GM18507 (cell line): ENCODE data around the gene MTARC2.
"Not testable (repeated sequence)": the region's sequence is repeated elsewhere in the genome, so short reads cannot be mapped to it uniquely, and the experiment has no call there.

ENCODE experiments used
- DNase-seq: peaks from one replicate; pipeline ENCODE4 v3.0.0; 2011; ENCODE audit warnings: low read depth; ENCODE audit not compliant: insufficient read length; ENCODE audit errors: extremely low spot score
- FAIRE-seq: peaks from 2 replicates; lab custom pipeline; 2011; peaks lifted over from hg19 to GRCh38; lab: Jason Lieb, UNC

The MTARC2 gene

DNA sequence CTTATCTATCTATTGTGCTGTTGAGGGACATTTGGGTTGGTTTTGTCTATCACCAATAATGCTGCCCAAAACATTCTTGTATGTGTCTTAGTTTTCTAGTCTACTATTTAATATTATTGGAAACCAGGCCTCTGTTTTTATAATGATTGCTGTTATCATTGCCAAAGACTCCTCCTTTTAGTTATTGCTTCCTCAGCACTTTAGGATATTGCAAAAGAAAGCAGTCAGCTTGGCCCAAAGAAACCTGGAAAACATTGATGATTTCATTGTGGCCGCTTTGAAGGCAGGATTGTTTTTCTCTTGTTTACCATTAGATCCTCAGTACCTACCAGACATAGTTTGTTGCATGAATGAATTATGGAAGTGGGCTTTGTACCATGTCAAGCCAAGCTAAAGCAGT, 20.6 kb upstream of the MTARC2 start:
- DNase-seq (no peak), FAIRE-seq (no peak)

GRCh38 chr1:220730486-220730885, 17.6 kb upstream of the MTARC2 start:
- FAIRE-seq: no peak
- no peak for DNase-seq

DNA sequence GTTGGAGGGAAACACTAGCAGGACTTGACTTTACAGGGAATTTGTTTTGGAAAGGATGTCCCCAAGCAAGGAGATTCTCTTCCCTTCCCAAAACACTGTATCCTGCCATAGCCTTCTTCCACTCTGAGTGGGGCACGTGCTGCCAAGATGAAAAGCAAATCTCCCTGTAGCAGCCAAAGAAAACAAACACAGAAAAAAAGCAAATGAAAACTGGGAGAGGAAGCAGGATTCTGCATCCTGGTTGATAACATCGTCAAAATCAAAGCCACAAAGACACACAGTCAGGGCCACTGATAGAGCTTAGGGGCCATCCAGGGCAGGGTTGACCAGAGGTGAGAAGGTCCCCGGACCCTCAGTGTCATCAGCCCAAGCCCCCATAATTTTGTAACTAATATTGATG, 16.0 kb upstream of the MTARC2 start:
- no peak for FAIRE-seq
- DNase-seq: no peak

DNA sequence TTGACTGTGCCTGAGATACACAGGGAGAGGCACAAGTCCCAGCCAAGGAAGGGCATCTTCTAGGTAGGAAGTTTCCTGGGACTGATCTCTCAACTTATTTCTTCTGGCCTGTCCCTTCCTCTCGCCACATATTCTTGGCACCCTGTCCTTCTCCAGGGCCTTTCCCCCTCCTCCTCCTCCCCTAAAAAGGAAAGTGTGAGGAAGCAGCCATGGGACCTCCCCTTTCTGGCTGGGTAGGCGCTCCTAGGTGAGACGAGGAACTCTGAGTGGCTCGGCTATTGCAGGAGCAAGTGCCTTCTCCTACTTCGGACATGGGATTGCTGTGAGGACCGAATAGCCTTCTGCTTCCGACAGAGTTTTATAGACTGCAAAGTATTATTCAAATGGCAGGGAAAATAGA, 15.5 kb upstream of the MTARC2 start:
- DNase-seq: no peak
- FAIRE-seq: no peak

DNA sequence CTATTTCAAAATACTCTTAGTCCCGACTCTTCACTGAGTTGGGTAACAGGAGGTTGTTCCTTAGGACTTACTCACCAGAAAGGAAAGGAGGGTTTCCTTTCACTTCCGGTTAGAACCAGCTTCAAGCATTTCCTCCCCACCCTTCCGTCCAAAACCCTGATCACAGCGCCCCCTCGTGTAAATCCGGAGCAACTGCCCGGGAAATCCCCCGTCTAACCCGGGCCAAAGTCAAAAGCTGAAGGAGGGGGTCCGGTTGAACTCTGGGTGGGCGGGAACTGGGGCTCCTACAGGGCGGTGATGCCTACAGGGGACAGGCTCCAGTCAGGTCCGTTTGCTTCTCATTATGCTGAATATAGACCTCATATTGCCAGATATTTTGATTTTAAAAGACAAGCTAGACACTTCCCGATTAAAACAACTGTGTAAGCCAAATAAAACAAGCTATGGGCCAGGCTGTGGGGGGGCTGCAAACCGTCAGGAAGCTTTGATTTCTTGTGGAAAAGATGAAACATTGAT, 15.0 kb upstream of the MTARC2 start:
- DNase-seq: peak; percentile 37
- FAIRE-seq: peak; percentile 92

DNA sequence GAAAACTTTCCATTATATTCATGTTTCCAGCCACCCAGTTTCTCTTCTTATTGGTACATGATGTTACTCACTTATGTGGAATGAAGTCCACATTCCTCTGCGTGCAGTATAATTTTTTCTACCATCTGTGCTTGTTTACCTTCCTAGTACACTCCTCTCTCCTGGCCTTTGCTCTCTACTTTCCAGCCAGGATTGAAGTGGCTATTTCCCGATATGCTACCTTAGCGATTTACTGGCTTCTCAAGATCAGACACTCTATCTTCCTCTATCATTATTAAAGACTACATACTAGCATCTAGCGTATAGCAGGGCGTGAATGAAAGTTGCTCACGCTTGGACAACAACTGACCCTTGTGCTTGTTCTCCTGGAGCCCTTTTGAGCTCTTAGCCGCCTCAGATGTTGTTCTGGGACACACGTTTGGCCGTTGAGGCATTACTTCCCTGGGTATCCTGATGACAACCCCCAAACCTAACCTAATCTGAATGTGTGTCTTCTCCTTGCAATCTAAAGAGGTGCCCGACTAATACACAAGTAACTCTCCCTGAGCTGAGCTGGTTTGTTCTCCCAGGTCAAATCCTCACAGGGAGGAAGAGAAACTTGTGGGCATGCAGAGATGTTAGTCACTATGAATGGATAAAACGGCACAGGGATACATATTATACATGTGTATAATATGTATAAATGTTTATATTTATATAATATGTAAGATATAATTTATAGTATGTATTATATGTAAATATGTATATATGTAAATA, 13.4 kb upstream of the MTARC2 start:
- FAIRE-seq (no peak), DNase-seq (no peak)

DNA sequence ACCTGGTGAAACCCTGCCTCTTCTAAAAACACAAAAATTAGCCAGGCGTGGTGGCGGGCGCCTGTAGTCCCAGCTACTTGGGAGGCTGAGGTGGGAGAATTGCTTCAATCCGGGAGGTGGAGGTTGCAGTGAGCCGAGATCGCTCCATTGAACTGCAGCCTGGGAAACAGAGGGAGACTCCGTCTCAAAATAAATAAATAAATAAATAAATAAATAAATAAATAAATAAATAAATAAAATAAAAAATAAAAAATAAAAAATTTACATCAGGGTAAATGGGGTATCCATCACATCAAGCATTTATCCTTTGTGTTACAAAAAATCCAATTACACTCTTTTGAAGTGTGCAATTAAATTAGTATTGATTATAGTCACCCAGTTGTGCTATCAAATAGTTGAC, 11.8 kb upstream of the MTARC2 start:
- not testable (repeated sequence) for DNase-seq, FAIRE-seq

DNA sequence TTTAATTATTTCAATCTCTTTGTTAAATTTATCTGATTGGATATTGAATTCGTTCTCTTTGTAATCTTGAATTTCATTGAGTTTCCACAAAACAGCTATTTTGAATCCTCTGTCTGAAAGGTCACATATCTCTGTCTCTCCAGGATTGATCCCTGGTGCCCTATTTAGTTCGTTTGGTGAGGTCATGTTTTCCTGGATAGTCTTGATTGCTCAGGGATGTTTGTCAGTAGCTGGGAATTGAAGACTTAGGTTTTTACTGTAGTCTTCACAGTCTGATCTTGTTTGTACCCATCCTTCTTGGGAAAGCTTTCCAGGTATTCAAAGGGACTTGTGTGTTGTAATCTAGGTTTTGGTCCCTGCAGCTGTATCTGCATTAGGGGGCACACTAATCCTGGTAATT, 6.8 kb upstream of the MTARC2 start:
- DNase-seq (no peak), FAIRE-seq (no peak)

GRCh38 chr1:220741825-220742224, 6.3 kb upstream of the MTARC2 start:
- FAIRE-seq: no peak
- no peak for DNase-seq

- FAIRE-seq (no peak), DNase-seq (no peak)
Observed at GRCh38 chr1:220742520-220742919, 5.6 kb upstream of the MTARC2 start.

DNA sequence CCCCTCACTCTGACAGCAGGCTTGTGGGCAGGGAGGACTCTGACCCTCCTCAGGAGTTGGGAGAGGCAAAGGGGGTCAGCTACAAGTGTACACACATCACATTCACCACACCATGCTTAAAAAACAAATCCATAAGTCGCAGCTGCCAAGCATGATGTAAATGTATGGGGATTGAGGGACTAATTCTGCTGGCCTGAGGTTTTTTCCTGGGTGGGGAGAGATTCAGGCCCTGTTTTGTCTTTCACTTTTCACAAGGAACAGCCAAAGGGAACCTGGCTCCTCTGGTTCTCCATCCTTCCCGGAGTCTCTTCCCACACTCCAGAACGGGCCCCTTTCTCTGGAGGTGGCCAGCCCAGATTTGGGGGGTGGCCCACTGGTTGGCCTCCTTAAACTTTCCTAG, 1.3 kb upstream of the MTARC2 start:
- FAIRE-seq: no peak
- DNase-seq: no peak

- DNase-seq (no peak), FAIRE-seq (no peak)
Observed at GRCh38 chr1:220747437-220748088, 559 bp upstream of the MTARC2 start.

DNA sequence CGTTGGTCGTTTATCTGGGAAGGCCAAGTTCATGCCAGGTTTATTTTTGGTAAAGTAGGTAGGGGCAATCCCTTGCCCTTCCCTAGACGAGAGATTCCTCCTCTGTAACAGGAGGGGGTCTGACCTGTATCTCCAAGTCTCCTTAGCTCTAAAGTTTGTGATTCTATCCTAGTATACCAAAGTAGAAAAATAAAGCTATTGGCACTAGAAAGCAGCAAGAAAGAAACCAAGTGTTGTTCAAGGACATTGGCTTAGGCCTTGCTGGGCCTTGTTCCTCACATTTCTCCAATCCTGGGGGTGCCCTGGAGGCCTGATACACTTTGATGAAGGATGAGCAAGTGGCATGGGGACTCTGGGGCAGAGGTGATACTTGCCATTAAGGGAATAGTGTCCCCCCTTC, 814 bp downstream of the MTARC2 start:
- DNase-seq: no peak
- no peak for FAIRE-seq

GRCh38 chr1:220750131-220750515, 2.0 kb downstream of the MTARC2 start:
- DNase-seq (no peak), FAIRE-seq (peak; percentile 51)

DNA sequence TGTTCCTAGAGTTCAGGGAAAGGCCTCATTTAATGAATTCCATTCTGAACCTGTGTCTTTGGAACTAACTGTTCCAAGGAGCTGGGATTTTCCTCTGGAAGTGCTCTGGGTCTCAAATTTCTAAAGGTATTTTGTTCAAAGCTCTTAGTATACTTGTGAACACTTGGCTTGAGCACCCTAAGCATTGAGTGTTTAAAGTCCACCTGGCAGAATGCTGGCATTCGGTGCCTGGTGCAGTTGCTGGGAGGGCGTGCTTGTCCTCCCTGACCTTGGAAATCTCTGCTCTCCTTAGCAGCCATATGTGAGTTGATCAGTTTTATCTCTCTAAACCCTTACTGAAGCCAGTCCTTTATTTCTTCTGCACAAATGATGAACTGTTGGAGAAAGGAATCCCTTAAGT, 3.0 kb downstream of the MTARC2 start:
- FAIRE-seq (no peak), DNase-seq (no peak)

DNA sequence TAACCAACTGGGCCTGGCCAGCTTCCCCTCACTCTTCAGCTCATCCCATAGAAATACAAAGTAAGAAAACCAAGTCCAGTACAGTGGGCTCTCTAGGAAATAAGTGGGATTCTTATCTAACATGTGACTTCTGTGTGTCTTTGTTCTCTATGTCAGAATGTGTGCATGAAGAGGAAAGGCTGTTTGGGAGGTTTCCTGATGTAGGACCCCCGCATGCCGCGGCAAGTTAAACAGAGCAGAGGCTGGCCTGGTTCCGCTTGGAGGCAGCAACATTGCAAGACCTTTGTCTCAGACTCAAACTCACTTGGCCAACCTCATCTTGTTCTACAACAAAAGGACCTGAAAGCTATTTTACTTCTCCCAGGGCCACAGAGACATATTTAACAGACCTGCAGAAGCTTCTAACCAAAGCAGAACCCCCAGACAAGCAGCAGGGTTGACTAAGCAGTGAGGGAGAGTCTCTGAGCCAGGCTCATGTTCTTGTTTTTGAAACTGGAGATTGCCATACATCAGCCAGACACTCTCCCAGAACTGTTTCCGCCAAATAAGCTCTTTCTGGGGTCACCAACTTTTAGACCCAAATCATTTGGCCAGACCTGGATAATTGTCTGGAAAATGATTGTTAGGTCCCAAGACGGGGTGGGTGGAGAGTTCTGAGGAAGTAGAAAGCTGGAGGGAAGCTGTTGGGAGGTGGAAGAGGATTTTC, 6.2 kb downstream of the MTARC2 start:
- FAIRE-seq: no peak
- DNase-seq: no peak

GRCh38 chr1:220754918-220755295, 6.8 kb downstream of the MTARC2 start:
- DNase-seq (no peak), FAIRE-seq (no peak)

DNA sequence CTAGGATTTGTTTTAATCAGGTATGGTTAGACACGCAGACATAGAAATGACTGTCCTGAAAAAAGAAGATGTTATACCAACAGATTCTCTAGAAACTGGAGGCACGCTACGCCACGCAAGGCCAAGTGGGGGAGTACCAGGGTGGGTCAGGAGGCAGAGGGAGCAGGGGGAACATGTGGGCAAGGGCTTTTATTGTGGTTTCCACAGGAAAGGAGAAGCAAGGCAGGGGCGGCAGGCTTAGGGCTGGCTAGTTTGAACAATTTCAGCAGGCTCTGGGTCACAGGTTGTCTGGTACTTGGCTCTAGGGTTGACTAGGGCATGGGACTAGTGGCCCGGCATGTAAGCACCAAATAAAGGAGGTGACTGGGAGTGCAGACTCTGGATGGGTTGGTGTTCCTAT, 7.2 kb downstream of the MTARC2 start:
- FAIRE-seq: no peak
- no peak for DNase-seq

GRCh38 chr1:220757441-220757840, 9.3 kb downstream of the MTARC2 start:
- FAIRE-seq (no peak), DNase-seq (no peak)

DNA sequence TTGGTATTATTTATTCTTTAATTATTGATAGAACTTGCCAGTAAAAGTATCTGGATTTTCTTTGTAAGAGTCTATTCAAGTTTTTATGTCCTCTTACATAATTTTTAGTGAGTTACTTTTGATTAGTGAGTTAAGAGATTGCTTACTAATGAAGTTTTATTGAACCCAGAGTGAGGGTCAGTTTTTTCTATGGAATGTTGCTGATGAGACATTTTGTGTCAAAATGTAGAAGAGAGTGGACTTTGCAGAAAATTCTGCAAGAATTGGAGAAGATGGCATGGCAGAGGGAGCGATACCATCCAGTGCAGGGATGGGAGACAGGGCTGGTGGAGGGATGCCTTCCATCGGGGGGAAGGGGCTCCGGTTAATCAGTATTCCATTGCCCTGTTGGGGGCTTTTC, 11.0 kb downstream of the MTARC2 start:
- FAIRE-seq: no peak
- DNase-seq: no peak
